ENCODE results near the gene PTGIS.

- TF ChIP-seq POLR2A (IDR thresholded peaks at IDR 0.05), result no peak
- no peak for TF ChIP-seq EP300 (IDR thresholded peaks at IDR 0.05)
Measured at GRCh38 chr20:49523767-49524360, 44.1 kb downstream of the PTGIS start.

Measured in gastroesophageal sphincter (tissue), 2 donors.